ENCODE results near the gene FGF14. TPM values are rescaled to one million over a fixed set of nuclear protein-coding genes. Genes with fewer than 3 reads are reported as not detected.

Gene FGF14
- total RNA-seq, 1 donor from 2014 or later: not detected

- H3K27ac ChIP-seq: no peak overlapping the region
- no peak for DNase-seq (ENCODE audit: low spot score in 2 of 2)
- TF ChIP-seq, protein P1, sequence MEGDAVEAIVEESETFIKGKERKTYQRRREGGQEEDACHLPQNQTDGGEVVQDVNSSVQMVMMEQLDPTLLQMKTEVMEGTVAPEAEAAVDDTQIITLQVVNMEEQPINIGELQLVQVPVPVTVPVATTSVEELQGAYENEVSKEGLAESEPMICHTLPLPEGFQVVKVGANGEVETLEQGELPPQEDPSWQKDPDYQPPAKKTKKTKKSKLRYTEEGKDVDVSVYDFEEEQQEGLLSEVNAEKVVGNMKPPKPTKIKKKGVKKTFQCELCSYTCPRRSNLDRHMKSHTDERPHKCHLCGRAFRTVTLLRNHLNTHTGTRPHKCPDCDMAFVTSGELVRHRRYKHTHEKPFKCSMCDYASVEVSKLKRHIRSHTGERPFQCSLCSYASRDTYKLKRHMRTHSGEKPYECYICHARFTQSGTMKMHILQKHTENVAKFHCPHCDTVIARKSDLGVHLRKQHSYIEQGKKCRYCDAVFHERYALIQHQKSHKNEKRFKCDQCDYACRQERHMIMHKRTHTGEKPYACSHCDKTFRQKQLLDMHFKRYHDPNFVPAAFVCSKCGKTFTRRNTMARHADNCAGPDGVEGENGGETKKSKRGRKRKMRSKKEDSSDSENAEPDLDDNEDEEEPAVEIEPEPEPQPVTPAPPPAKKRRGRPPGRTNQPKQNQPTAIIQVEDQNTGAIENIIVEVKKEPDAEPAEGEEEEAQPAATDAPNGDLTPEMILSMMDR (IDR thresholded peaks at IDR 0.05): no peak
These were observed 193.5 kb downstream of the FGF14 start for GRCh38 chr13:102208347-102208746.

DNA sequence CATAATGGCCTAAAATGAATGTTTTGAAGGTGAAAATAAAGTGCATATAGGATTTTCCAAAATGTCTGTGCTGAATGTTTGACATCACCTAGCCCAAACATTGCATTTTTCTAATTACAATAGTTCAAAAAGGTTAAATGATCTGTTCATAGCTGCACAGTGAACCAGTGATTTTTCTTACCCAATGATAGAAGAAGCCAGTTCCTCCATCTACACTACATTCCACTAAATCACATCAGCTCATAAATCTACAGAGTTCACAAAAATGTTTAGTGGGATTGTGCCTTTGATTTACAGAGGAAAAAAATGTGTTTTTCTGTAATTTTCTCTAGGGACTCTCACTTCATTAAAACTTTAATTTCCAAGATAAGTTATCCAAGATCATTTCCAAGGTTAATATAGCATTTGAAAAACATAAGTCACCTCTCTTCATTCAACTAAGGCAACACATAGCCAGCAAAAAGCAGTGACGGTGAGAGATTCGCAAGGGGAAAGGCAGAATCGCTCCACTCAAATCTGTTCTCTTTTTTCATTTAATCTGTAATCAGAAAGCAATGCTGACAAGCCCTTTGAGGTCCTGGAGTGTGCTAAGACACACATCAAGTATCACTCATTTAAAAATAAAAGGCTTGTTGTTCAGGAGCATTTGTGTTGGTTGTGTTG lies 194.0 kb downstream of the FGF14 start:
- Histone ChIP-seq H3K4me3 (no peak overlapping the region), H3K36me3 (no peaks in the 10 kb centered on the region), H3K9me3 (no peaks in the 10 kb centered on the region), H3K4me1 (no peaks in the 10 kb centered on the region), H3K27me3 (no peaks in the 10 kb centered on the region), H3K27ac (no peak overlapping the region)
- intact Hi-C loops (cut with DNase I): no loop called here
- TF ChIP-seq, protein P1 (IDR thresholded peaks at IDR 0.05): no peak
- no peak for DNase-seq (ENCODE audit: low spot score in 2 of 2)

More at GRCh38 chr13:102208347-102208746, 193.5 kb downstream of the FGF14 start:
- Histone ChIP-seq H3K36me3 (no peaks in the 10 kb centered on the region), H3K9me3 (no peaks in the 10 kb centered on the region), H3K4me3 (no peak overlapping the region), H3K4me1 (no peaks in the 10 kb centered on the region), H3K27me3 (no peaks in the 10 kb centered on the region)
- intact Hi-C loops (cut with DNase I): no loop called here

GRCh38 chr13:102203718-102204117 lies 198.1 kb downstream of the FGF14 start:
- Histone ChIP-seq H3K27me3 (no peaks in the 10 kb centered on the region), H3K27ac (no peak overlapping the region), H3K36me3 (no peaks in the 10 kb centered on the region), H3K9me3 (no peaks in the 10 kb centered on the region), H3K4me3 (no peak overlapping the region), H3K4me1 (no peaks in the 10 kb centered on the region)
- TF ChIP-seq, protein P1 (IDR thresholded peaks at IDR 0.05): no peak
- no peak for DNase-seq (ENCODE audit: low spot score in 2 of 2)
- intact Hi-C loops (cut with DNase I): no loop called here

DNA sequence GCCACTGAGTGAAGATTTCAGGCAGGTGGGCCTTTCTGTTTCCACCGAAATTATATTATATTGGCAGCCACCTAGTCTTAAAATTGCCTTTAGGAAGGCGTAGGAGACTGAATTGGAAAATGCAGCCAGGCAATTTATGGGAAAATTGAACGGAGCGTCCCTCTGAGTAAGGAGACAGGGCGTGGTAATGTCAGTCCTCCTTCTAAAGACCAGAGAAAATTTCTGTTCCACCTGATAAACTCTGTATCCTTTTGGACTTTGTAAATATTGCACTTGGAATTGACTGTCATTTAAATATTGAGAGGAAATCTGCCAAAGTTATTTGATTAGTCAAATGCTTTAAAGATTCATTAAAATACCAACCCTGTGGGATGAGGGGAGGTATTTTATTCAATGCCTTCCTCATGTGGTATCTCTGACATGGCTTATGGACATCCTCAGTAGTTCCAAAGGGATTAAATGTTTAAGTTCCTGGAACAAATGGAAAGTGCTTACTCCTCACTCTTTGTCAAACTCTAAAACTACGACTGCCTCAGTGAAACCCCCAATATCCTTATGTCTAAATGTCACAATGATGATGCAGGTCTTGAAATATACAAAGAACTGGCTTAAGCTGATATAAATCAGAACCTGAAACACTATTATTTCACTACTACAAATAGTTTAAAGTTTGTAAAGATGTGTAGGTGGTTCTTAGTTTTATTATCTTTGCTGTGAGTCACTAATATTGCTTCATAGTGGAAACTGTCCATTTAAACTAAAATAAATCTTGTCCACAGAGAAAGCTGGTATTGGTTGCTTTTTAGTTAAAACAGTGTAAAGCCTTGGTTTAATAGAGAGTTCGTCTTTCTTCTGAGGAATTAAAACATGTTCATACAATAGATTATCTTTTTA lies 203.2 kb downstream of the FGF14 start:
- Histone ChIP-seq H3K4me3 (no peak overlapping the region), H3K27me3 (no peaks in the 10 kb centered on the region), H3K36me3 (no peaks in the 10 kb centered on the region), H3K27ac (no peak overlapping the region), H3K4me1 (no peaks in the 10 kb centered on the region), H3K9me3 (no peaks in the 10 kb centered on the region)
- DNase-seq (ENCODE audit: low spot score in 2 of 2): no peak
- intact Hi-C loops (cut with DNase I): loop anchor here (5.0 kb wide), 1 partner anchor 259 kb away; no protein-coding TSS in a partner anchor
- TF ChIP-seq, protein P1 (IDR thresholded peaks at IDR 0.05): no peak

- intact Hi-C loops (cut with DNase I): loop anchor here (5.0 kb wide), 1 partner anchor 260 kb away; no protein-coding TSS in a partner anchor
- H3K4me3 ChIP-seq: no peak overlapping the region
These were observed 204.7 kb downstream of the FGF14 start for GRCh38 chr13:102197193-102197592.

More at GRCh38 chr13:102197193-102197592, 204.7 kb downstream of the FGF14 start:
- Histone ChIP-seq H3K36me3 (no peaks in the 10 kb centered on the region), H3K4me1 (no peaks in the 10 kb centered on the region), H3K27me3 (no peaks in the 10 kb centered on the region), H3K9me3 (no peaks in the 10 kb centered on the region), H3K27ac (no peak overlapping the region)
- no peak for DNase-seq (ENCODE audit: low spot score in 2 of 2)
- TF ChIP-seq, protein P1 (IDR thresholded peaks at IDR 0.05): peak in 1 of 3 experiments; percentile 19

Measured in ascending aorta (tissue), 2 donors.